Endometrium (tissue), 2 donors: ENCODE results near the gene VMO1.
"Not testable (repeated sequence)": the region's sequence is repeated elsewhere in the genome, so short reads cannot be mapped to it uniquely, and the experiment has no call there.

Experiments
- FAIRE-seq: peaks from 2 replicates; lab custom pipeline; 2012; peaks lifted over from hg19 to GRCh38; lab: Jason Lieb, UNC
- donor health status: control.
- donor health status: control.

The VMO1 gene

GRCh38 chr17:4786106-4786511 lies at the start of gene VMO1:
VMO1 (minus strand) TSS chr17:4786364; CDS start chr17:4786352, 12 bp downstream.
- no peak for FAIRE-seq

- FAIRE-seq: no peak
These were observed 48.5 kb upstream of the VMO1 start for GRCh38 chr17:4834681-4835020.

GRCh38 chr17:4833941-4834680 lies 47.9 kb upstream of the VMO1 start:
- no peak for FAIRE-seq

- no peak for FAIRE-seq
These were observed 47.2 kb upstream of the VMO1 start, which contains the start of gene MINK1 for GRCh38 chr17:4833178-4833940. MINK1 (plus strand) TSS chr17:4833340; CDS start chr17:4833584, 244 bp downstream.

- not testable (repeated sequence) for FAIRE-seq
These were observed 46.6 kb upstream of the VMO1 start for GRCh38 chr17:4832829-4833177.

GRCh38 chr17:4827399-4827798 lies 41.2 kb upstream of the VMO1 start:
- FAIRE-seq: no peak

- no peak for FAIRE-seq
These were observed 37.4 kb upstream of the VMO1 start for GRCh38 chr17:4823373-4824089.

GRCh38 chr17:4822835-4823234 lies 36.7 kb upstream of the VMO1 start:
- no peak for FAIRE-seq

GRCh38 chr17:4818276-4818675 lies 32.1 kb upstream of the VMO1 start:
- FAIRE-seq: no peak

- no peak for FAIRE-seq
These were observed 30.7 kb upstream of the VMO1 start for GRCh38 chr17:4816826-4817225.

- FAIRE-seq: no peak
These were observed 29.0 kb upstream of the VMO1 start for GRCh38 chr17:4815043-4815675.

GRCh38 chr17:4812690-4813089 lies 26.5 kb upstream of the VMO1 start:
- FAIRE-seq: no peak

GRCh38 chr17:4811471-4811870 lies 25.3 kb upstream of the VMO1 start:
- FAIRE-seq: no peak

- no peak for FAIRE-seq
These were observed 24.6 kb upstream of the VMO1 start for GRCh38 chr17:4810696-4811290.

- no peak for FAIRE-seq
These were observed 22.2 kb upstream of the VMO1 start for GRCh38 chr17:4808378-4808767.

- FAIRE-seq: no peak
These were observed 21.6 kb upstream of the VMO1 start for GRCh38 chr17:4807605-4808377.

- no peak for FAIRE-seq
These were observed 20.8 kb upstream of the VMO1 start, which contains the start of gene PLD2 for GRCh38 chr17:4806777-4807604. PLD2 (plus strand) TSS chr17:4807152; CDS start chr17:4807773, 621 bp downstream.

GRCh38 chr17:4806456-4806776 lies 20.3 kb upstream of the VMO1 start:
- no peak for FAIRE-seq

- FAIRE-seq: no peak
These were observed 16.1 kb upstream of the VMO1 start, which contains the start of gene C17orf114 for GRCh38 chr17:4802228-4802627. C17orf114 (minus strand) TSS chr17:4802328.

GRCh38 chr17:4800462-4801196 lies 14.5 kb upstream of the VMO1 start:
- FAIRE-seq: no peak
